ENCODE results near the gene PCNA. TPM values are rescaled to one million over a fixed set of nuclear protein-coding genes. Genes with fewer than 3 reads are reported as not detected.
A peak's percentile ranks its signal among the peaks of the same experiment; 100 is the strongest.

PCNA gene
- total RNA-seq: 100 to 1,000 TPM in 4 of 8 experiments, 10 to 100 TPM in 4; 38.4 to 257 (median 86.4) TPM

- in situ Hi-C loops (cut with MboI; ENCODE audit: low pct_unique_long_range_greater_than_20kb in 2 of 9, low sequenced_read_pairs in 9 of 9, unreplicated experiment in 9 of 9): loop anchor here in 2 of 9 experiments (10.0 kb wide), 2 partner anchors 65 to 75 kb away; no protein-coding TSS in a partner anchor
- peak within 1 kb of the TSS; percentile 59 to 75 (median 71) for H3K4me3 ChIP-seq
- peaks cover 4 to 9% of the 10 kb centered on the region in 2 donors for H3K4me1 ChIP-seq (replicated peaks in 1 of 2)
- WGBS, 10 experiments: 0 to 1% (median 1%) methylated on average over 3 to 28 of the region's 71 CpGs; no CpG with 5 or more reads in 5 of the 10 experiments
- peak; percentile 91 to 98 (median 97) for ATAC-seq (replicated peaks in 6 of 8)
- peak within 1 kb of the TSS; percentile 59 to 81 for H3K27ac ChIP-seq
Observed at GRCh38 chr20:5119435-5120184, at the start of gene PCNA. Gene PCNA (minus strand): TSS chr20:5119958. CDS start chr20:5119798, 160 bp downstream.

GRCh38 chr20:5168651-5169396 lies 49.1 kb upstream of the PCNA start:
- H3K4me3 ChIP-seq: no peak overlapping the region
- peaks cover 16 to 33% of the 10 kb centered on the region in 2 donors for H3K4me1 ChIP-seq (replicated peaks in 1 of 2)
- WGBS, 10 experiments: 20 to 100% (median 60%) methylated on average over 1 of the region's 3 CpGs; no CpG with 5 or more reads in 7 of the 10 experiments
- no peak overlapping the region for H3K27ac ChIP-seq
- in situ Hi-C loops (cut with MboI; ENCODE audit: low pct_unique_long_range_greater_than_20kb in 2 of 9, low sequenced_read_pairs in 9 of 9, unreplicated experiment in 9 of 9): no loop called here
- peak; percentile 46 to 90 (median 65) for ATAC-seq (replicated peaks in 6 of 8)

DNA sequence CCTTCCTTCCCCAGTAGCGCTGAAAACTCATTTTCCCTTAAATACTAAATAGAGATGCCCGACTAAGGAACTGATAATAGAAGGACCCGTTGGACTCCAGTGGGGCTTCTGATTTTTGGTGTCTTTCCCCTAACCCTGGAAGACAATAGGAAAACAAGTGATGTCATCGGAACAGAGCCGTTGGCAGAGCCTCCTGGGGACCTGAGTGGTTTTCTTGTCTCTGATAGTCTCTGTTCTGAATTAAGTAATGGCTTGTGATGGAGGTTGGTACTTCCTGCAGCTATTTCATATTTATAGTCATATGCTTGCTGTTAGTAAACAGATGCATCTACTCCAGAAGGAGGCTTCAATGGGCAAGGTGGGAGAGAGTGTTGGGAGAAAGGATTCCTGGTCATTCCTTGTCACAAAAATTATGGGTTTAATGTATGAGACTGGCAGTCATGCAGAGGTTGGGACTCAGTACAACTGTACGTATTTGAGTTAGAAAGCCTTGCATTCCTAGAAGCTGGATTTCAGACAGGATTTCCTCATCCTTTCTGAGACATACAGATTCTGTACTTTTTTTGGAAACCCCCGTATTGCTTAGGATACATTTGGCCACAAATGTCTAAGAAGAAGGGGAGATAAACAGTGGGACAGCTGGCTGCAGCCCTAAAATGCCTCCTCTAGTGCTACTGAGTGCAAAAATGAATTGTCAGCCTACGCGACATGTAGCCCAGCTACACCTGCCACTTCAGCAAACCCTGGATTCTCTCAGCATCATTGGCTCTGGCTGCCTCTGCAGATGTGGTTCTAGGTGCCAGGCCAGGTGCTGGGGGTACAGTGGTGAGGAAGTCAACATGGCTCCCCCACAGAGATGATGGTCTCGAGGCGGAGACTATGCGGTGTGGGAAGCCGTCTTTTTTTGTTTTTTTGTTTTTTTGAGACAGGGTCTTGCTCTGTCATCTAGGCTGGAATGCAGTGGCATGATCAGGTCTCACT lies 45.2 kb upstream of the PCNA start:
- Histone ChIP-seq H3K27ac (no peak overlapping the region), H3K4me1 (replicated peaks in 1 of 2) (peaks cover 0 to 11% of the 10 kb centered on the region in 2 donors), H3K4me3 (no peak overlapping the region)
- in situ Hi-C loops (cut with MboI; ENCODE audit: low pct_unique_long_range_greater_than_20kb in 2 of 9, low sequenced_read_pairs in 9 of 9, unreplicated experiment in 9 of 9): no loop called here
- 49 to 100% (median 82%) methylated on average over 1 to 13 of the region's 13 CpGs; no CpG with 5 or more reads in 1 of the 10 experiments for WGBS, 10 experiments
- no peak for ATAC-seq (replicated peaks in 6 of 8)

GRCh38 chr20:5161536-5162164 lies 41.9 kb upstream of the PCNA start:
- ATAC-seq (replicated peaks in 6 of 8): no peak
- H3K27ac ChIP-seq: no peak overlapping the region
- 80 to 100% (median 93%) methylated on average over 1 to 6 of the region's 6 CpGs for WGBS, 10 experiments
- H3K4me1 ChIP-seq (replicated peaks in 1 of 2): no peaks in the 10 kb centered on the region
- H3K4me3 ChIP-seq: no peak overlapping the region
- in situ Hi-C loops (cut with MboI; ENCODE audit: low pct_unique_long_range_greater_than_20kb in 2 of 9, low sequenced_read_pairs in 9 of 9, unreplicated experiment in 9 of 9): no loop called here

GRCh38 chr20:5160882-5161281 lies 41.1 kb upstream of the PCNA start:
- H3K4me3 ChIP-seq: no peak overlapping the region
- H3K4me1 ChIP-seq (replicated peaks in 1 of 2): no peaks in the 10 kb centered on the region
- no peak overlapping the region for H3K27ac ChIP-seq
- ATAC-seq (replicated peaks in 6 of 8): peak in 2 of 8 experiments; percentile 29 to 45
- in situ Hi-C loops (cut with MboI; ENCODE audit: low pct_unique_long_range_greater_than_20kb in 2 of 9, low sequenced_read_pairs in 9 of 9, unreplicated experiment in 9 of 9): no loop called here

GRCh38 chr20:5159928-5160327 lies 40.2 kb upstream of the PCNA start:
- in situ Hi-C loops (cut with MboI; ENCODE audit: low pct_unique_long_range_greater_than_20kb in 2 of 9, low sequenced_read_pairs in 9 of 9, unreplicated experiment in 9 of 9): no loop called here
- Histone ChIP-seq H3K4me3 (no peak overlapping the region), H3K27ac (no peak overlapping the region), H3K4me1 (replicated peaks in 1 of 2) (no peaks in the 10 kb centered on the region)
- no peak for ATAC-seq (replicated peaks in 6 of 8)
- WGBS, 10 experiments: 20 to 100% (median 68%) methylated on average over 1 to 3 of the region's 3 CpGs; no CpG with 5 or more reads in 1 of the 10 experiments

GRCh38 chr20:5156675-5157448 lies 37.1 kb upstream of the PCNA start:
- in situ Hi-C loops (cut with MboI; ENCODE audit: low pct_unique_long_range_greater_than_20kb in 2 of 9, low sequenced_read_pairs in 9 of 9, unreplicated experiment in 9 of 9): no loop called here
- no peak for ATAC-seq (replicated peaks in 6 of 8)
- 15 to 100% (median 73%) methylated on average over 1 to 4 of the region's 4 CpGs; no CpG with 5 or more reads in 2 of the 10 experiments for WGBS, 10 experiments
- no peak overlapping the region for H3K27ac ChIP-seq
- H3K4me3 ChIP-seq: no peak overlapping the region
- no peaks in the 10 kb centered on the region for H3K4me1 ChIP-seq (replicated peaks in 1 of 2)

DNA sequence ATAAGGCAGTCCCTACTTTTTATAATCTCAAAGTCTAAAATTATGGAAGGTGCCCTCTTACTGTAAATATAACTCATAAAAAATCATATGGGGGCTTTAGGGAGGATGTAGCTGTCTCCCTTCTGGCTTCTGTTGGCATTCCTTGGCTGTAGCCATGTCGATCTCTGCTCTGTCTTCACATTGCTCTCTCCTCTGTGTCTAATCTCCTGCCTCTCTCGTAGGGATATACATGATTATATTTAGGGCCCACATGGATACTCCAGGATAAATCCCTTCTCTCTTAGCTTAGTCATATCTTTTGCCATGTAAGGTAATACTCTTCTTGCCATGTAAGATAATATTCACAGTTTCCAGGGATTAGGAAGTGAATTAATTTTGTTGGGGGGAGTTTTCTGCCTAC lies 35.6 kb upstream of the PCNA start:
- Histone ChIP-seq H3K4me1 (replicated peaks in 1 of 2) (peaks cover 0 to under 1% of the 10 kb centered on the region in 2 donors), H3K27ac (no peak overlapping the region), H3K4me3 (no peak overlapping the region)
- ATAC-seq (replicated peaks in 6 of 8): peak in 1 of 8 experiments; percentile 50
- in situ Hi-C loops (cut with MboI; ENCODE audit: low pct_unique_long_range_greater_than_20kb in 2 of 9, low sequenced_read_pairs in 9 of 9, unreplicated experiment in 9 of 9): no loop called here
- WGBS, 10 experiments: 67 to 100% (median 94%) methylated on average over 1 to 2 of the region's 2 CpGs; no CpG with 5 or more reads in 2 of the 10 experiments

DNA sequence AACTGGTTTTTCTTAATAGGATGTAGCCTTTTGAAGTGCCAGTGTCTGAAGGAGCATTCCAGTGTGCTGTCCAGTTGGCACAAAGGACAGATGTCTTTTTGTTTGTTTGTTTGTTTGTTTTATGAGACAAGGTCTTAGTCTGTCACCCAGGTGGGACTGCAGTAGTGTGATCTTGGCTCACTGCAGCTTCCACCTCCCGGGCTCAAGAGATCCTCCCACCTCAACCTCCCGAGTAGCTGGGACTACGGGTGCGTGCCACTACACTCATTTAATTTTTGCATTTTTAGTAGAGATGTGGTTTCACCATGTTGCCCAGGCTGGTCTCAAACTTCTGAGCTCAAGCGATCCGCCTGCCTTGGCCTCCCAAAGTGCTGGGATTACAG lies 34.8 kb upstream of the PCNA start:
- Histone ChIP-seq H3K4me1 (replicated peaks in 1 of 2) (peaks cover 0 to 3% of the 10 kb centered on the region in 2 donors), H3K4me3 (no peak overlapping the region), H3K27ac (no peak overlapping the region)
- in situ Hi-C loops (cut with MboI; ENCODE audit: low pct_unique_long_range_greater_than_20kb in 2 of 9, low sequenced_read_pairs in 9 of 9, unreplicated experiment in 9 of 9): no loop called here
- WGBS, 10 experiments: 68 to 100% (median 91%) methylated on average over 2 to 6 of the region's 6 CpGs; no CpG with 5 or more reads in 2 of the 10 experiments
- no peak for ATAC-seq (replicated peaks in 6 of 8)

GRCh38 chr20:5153612-5154542 lies 34.1 kb upstream of the PCNA start:
- Histone ChIP-seq H3K4me3 (no peak overlapping the region), H3K27ac (no peak overlapping the region), H3K4me1 (replicated peaks in 1 of 2) (peaks cover 0 to 3% of the 10 kb centered on the region in 2 donors)
- in situ Hi-C loops (cut with MboI; ENCODE audit: low pct_unique_long_range_greater_than_20kb in 2 of 9, low sequenced_read_pairs in 9 of 9, unreplicated experiment in 9 of 9): no loop called here
- no peak for ATAC-seq (replicated peaks in 6 of 8)
- WGBS, 10 experiments: 57 to 100% (median 86%) methylated on average over 1 to 3 of the region's 5 CpGs

DNA sequence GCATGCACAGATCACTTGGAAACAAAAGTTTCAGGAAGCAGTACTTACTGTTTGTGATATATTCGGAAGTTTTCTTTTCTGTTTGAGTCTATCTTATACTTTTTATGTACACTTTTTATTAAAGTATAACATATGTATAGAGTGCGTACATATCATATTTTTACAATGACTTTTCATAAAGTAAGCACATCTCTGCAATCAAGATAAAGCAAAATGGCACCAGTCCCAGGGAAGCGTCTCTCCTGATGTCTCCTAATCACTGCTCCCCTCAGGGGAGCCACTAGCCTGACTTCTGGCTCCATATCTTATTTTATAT lies 33.4 kb upstream of the PCNA start:
- no peak for ATAC-seq (replicated peaks in 6 of 8)
- Histone ChIP-seq H3K4me3 (no peak overlapping the region), H3K27ac (no peak overlapping the region), H3K4me1 (replicated peaks in 1 of 2) (peaks cover 0 to 3% of the 10 kb centered on the region in 2 donors)
- WGBS, 10 experiments: 86 to 100% (median 95%) methylated on average over 1 to 3 of the region's 3 CpGs; no CpG with 5 or more reads in 1 of the 10 experiments
- in situ Hi-C loops (cut with MboI; ENCODE audit: low pct_unique_long_range_greater_than_20kb in 2 of 9, low sequenced_read_pairs in 9 of 9, unreplicated experiment in 9 of 9): no loop called here
